Activated CD4-positive, alpha-beta T cell treated with anti-CD3 and anti-CD28 coated beads, Interleukin-10, Interleukin-2, amounts not matched to agents 100 ng/mL and 50 ng/mL, durations not matched to agents 16 hours and 8 hours (primary cell): ENCODE measurements around the gene SMC6.

Experiments used
- DNase-seq: peaks from one replicate; pipeline ENCODE4 v3.0.0-alpha.2; 2020

SMC6 gene

GRCh38 chr2:17753803-17754663 is at the start of gene SMC6, which contains the start of gene GEN1:
SMC6 (minus strand) TSS chr2:17753810; CDS start chr2:17745946, 7,864 bp downstream.
GEN1 (plus strand) TSS chr2:17754138; CDS start chr2:17759944, 5,806 bp downstream.
- peak; percentile 95 for DNase-seq

GRCh38 chr2:17800693-17801458 is 47.3 kb upstream of the SMC6 start:
- DNase-seq = no peak

GRCh38 chr2:17800219-17800618 is 46.6 kb upstream of the SMC6 start:
- no peak for DNase-seq

GRCh38 chr2:17799301-17800120 is 45.9 kb upstream of the SMC6 start:
- no peak for DNase-seq

GRCh38 chr2:17798338-17798737 is 44.7 kb upstream of the SMC6 start:
- DNase-seq = no peak

- no peak for DNase-seq
These were observed 41.7 kb upstream of the SMC6 start for GRCh38 chr2:17795309-17795708.

- peak; percentile 35 for DNase-seq
These were observed 40.3 kb upstream of the SMC6 start for GRCh38 chr2:17793803-17794354.

- no peak for DNase-seq
These were observed 39.7 kb upstream of the SMC6 start for GRCh38 chr2:17793296-17793695.

- DNase-seq = peak; percentile 55
These were observed 38.9 kb upstream of the SMC6 start for GRCh38 chr2:17792515-17792914.

- no peak for DNase-seq
These were observed 38.2 kb upstream of the SMC6 start for GRCh38 chr2:17791817-17792130.

GRCh38 chr2:17791121-17791816 is 37.7 kb upstream of the SMC6 start:
- no peak for DNase-seq

- DNase-seq = peak; percentile 58
These were observed 36.9 kb upstream of the SMC6 start for GRCh38 chr2:17790536-17790935.

- DNase-seq = no peak
These were observed 35.2 kb upstream of the SMC6 start for GRCh38 chr2:17788773-17789172.

GRCh38 chr2:17786727-17787126 is 33.1 kb upstream of the SMC6 start:
- no peak for DNase-seq

- DNase-seq = no peak
These were observed 27.9 kb upstream of the SMC6 start for GRCh38 chr2:17781482-17781881.

GRCh38 chr2:17780546-17780945 is 26.9 kb upstream of the SMC6 start:
- no peak for DNase-seq

- DNase-seq = no peak
These were observed 18.9 kb upstream of the SMC6 start for GRCh38 chr2:17772532-17772931.

GRCh38 chr2:17771956-17772355 is 18.3 kb upstream of the SMC6 start:
- DNase-seq = no peak

- DNase-seq = no peak
These were observed 15.3 kb upstream of the SMC6 start for GRCh38 chr2:17768894-17769293.

- DNase-seq = no peak
These were observed 11.8 kb upstream of the SMC6 start for GRCh38 chr2:17765398-17765797.

GRCh38 chr2:17763641-17764333 is 10.2 kb upstream of the SMC6 start:
- no peak for DNase-seq

GRCh38 chr2:17762451-17762850 is 8.8 kb upstream of the SMC6 start:
- no peak for DNase-seq
